Stimulated activated CD8-positive, alpha-beta memory T cell treated with anti-CD3 and anti-CD28 coated beads, Interleukin-15, amount 100 ng/mL, for 4 hours (primary cell): ENCODE measurements around the gene TANC1.

Experiments
- DNase-seq, 2 donors: peaks; one replicate each; pipeline ENCODE4 v3.0.0-alpha.2; 2020; ENCODE audit warnings: low read depth in 2 of 2

Gene TANC1

DNA sequence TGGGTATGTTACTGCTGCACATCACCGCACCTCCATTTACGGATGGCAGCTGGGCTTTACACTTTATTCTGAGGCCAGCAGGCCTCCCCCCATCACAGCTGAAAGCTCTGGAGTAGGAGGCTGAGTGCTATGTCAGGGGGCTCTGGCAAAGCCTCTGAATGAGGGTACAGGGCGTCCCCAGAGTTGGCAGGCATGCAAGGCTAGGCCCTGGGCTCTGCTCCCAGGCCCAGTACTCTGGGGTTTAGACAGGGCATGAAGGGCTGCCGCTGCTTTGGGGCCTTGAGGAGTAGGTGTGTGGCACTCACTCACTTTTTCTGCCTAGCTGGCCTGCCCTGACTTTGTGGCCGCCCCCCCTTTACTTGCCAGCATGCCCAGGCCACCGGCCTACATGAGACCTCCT lies 227.3 kb downstream of the TANC1 start:
- no peak for DNase-seq

DNA sequence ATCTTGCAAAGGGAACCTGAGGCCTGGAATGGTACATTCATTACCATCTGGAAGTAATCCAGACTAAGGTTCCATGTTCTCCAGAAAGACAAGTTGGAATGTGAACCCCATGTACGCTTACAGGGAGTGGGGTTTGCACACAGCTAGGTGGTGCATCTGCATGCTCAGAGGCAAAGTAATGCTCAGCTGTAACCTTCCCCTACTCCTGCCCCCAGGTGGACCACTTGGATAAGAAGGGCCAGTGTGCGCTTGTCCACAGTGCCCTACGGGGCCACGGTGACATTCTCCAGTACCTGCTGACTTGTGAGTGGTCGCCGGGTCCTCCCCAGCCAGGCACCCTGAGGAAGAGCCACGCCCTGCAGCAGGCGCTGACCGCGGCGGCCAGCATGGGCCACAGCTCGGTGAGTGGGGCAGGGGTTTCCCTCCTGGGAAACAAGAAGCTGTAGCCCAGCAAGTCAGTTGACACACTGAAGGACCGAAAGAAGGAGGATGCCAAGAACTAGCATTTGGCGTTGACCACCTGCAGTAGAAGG lies 228.0 kb downstream of the TANC1 start:
- no peak for DNase-seq

- no peak for DNase-seq
Measured at GRCh38 chr2:159199236-159199635, 230.8 kb downstream of the TANC1 start.

- DNase-seq, result no peak
Measured at GRCh38 chr2:159199761-159200465, 231.5 kb downstream of the TANC1 start.

DNA sequence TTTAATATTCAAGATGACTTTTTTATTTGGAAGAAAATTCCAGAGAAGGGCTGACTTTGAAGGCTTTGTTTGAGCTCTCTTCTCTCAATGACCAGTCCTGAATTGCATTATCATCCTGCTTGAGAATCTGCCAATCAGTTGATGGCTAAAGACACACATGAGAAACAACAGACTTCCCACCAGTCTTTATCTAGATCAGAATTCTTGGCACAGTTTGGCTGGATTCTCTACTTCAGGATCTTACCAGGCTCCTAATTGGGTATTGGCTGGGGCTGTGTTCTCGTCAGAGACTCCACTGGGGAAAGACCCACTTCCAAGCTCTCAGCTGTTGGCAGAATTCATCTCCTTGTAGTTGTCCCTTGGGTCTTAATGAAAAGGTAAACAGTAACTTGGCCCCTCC lies 232.1 kb downstream of the TANC1 start:
- no peak for DNase-seq

DNA sequence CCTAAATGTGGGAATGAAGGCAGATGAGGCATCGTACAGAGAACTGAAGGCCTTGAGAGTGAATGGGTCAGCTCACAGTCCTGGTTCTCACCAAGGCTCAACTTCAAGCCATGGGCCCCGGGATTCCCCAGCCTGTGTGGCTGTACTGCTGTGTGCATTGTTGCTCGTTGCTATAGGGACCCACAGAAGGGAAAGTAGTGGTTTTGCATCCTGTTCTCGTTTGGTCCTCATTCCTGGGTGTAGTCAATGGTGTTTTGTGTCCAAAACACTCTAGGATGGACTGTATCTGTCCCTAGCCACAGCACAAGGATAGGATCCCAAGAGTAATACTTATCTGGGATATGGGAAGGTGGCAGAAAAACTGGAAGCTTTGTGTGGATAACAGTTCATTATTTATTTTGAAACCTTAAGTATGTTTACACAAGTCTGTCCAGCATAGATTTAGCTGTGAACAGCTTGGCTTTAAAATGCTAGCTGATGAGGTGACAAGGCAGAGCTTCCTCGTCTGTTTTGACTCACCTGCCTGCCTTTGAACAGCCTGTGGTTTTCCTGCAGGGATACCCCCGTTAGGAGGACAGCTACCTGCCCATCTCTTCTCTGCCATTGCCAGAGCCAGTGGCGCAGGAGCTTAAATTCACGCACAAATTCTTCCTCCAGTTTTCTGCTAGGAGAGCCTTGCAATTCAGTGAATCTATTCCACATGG lies 233.1 kb downstream of the TANC1 start:
- DNase-seq, result no peak

DNA sequence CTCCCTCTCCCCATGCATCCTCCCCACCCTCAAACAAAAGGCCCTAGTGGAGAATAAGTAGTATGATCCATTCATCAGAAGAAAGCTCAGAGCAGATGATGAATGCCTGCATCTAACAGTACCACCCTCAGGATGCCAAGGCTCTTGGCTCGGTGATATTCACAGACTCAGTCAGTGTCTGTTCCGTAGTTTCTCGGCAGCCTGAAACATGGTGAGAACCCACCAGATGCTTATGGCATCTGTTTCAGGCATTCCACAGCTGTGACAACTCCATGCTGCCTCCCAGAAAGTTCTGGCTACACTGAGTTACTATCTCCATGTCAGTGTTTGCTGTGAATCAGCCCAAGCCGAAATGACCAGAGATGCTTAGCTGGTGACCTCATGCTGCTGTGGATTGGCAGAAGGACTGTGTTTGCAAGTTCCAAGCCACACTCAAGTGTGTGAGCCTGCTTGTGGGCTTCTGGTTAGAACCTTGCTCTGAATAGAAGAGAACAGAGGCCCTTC lies 234.2 kb downstream of the TANC1 start:
- DNase-seq, result no peak

DNA sequence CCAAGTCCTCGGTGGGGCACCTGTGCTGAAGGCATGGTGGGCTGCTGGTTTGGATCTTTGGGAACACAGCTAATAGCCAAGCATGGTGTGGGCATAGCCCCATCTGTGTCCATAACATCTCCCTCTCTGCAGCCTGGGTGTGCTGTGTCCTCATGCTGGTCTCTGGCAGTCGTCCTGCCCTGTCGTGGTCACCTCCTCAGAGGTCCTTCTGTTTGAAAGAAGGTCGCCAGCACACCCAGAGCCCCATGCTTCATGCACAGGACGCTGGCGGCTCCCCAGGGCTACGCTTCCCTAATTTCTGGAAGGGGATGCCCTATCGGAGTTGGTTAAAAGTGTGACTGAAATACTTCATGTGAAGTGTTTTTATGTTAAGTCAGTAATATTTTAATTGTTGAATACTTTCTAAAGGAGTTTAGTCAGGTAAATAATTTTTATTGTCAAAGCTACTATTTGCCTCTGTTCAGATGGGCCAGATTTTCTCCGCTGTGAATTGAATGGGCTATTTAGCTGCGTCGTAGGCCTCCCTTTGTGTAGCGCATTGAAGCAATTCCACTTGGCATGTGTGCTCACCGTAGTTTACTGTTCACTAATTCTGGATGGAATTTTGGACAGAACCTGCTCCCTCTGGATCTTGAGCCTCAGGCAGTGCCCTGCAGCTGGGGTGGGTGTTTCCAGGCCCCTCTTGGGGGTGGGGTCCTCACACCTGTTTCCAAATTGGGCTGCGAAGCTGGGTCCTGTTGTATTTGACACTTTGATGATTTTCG lies 236.1 kb downstream of the TANC1 start:
- no peak for DNase-seq

- DNase-seq, result no peak
Measured at GRCh38 chr2:159206736-159207380, 238.4 kb downstream of the TANC1 start.

DNA sequence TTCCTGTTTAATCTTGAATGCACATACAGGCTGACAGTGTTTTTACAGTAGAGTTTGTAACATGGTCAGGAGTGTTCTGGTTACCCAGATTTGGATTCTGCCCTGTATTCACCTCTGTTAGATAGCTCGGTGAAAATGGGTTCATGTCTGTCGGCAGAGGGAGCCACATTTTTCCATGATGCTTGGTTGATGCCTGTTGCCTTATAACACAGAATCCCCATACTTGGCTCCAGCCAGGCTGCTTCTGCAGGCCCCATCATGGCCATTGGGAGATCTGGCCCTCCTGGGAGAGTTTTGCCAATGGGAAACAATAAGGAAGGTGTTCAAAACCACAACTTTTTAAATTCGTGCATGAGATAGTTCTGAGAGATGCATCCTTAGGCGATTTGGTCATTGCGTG lies 240.0 kb downstream of the TANC1 start:
- no peak for DNase-seq

DNA sequence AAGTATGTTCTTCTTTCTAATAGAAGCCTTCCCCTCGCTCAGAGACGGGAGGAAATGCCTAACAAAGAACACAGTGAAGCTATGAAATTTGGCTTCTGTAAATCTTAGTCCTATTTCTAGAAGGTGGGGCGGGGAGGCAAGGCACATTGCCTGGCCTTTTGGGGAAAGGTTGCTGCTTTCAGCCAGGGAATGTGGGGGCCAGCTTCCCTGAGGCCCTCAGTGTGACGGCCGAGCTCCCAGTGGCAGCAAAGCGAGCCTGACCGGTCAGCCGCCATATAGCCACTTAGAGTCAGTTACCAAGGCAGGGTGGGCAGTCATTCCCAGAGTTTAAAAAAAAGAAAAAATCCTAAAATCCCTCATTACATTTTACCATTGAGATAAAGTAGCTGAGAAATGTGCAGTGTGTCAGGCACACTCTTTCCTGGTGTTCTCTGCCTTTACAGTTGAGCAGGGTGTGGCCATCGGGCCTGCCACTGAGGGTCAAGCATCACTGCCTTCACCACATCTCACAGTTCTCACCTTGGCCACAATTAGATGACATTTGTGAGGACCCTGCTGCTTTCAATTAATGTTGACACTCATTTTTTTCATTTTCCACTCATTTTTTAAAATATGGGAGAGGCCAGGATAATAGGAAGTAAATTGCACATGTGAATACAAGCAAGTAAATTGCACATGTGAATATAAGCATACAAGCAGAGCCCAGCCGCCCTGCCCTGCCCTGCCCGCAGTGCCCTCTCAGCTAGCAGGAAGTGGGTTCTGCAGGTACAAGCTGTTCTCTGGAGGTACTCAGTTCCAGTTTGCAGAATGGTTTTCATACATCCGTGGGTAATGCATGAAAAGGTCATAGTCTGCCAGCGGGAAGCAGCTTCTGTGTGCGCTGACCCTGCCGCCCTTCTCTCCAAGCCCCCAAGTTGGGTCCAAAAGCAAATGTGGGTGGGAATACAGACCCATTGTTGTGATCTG lies 241.2 kb downstream of the TANC1 start:
- DNase-seq, result peak in 1 of 2 donors; percentile 19

GRCh38 chr2:159211447-159212396 lies 243.3 kb downstream of the TANC1 start:
- no peak for DNase-seq

GRCh38 chr2:159213296-159213695 lies 244.9 kb downstream of the TANC1 start:
- DNase-seq, result no peak

DNA sequence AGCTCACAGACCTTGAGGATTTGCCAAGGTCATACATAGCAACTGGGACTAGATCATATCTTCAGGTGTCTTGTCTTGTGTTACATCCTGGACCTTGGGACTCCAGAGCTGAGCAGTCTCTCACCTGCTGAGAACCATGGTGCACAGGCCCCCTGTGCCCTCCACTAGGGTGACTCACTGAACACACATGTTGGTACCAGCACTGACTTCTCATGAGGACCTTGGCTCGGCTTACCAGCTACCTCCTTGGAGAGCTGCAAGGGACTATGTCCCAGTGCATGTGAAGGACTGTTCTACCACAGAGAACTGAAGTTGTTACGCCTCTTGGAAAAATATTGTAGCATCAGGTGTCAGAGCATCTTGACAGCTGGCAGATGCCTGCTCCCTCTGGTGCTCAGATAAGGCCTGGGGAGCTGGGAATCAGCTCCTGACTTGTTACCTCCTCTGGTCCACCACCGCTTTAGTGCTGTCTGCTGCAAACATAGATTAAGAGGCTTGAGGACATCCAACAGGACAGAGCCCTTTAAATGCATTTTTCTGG lies 246.0 kb downstream of the TANC1 start:
- no peak for DNase-seq

- no peak for DNase-seq
Measured at GRCh38 chr2:159215116-159215515, 246.7 kb downstream of the TANC1 start.

GRCh38 chr2:159217676-159218075 lies 249.2 kb downstream of the TANC1 start:
- no peak for DNase-seq

DNA sequence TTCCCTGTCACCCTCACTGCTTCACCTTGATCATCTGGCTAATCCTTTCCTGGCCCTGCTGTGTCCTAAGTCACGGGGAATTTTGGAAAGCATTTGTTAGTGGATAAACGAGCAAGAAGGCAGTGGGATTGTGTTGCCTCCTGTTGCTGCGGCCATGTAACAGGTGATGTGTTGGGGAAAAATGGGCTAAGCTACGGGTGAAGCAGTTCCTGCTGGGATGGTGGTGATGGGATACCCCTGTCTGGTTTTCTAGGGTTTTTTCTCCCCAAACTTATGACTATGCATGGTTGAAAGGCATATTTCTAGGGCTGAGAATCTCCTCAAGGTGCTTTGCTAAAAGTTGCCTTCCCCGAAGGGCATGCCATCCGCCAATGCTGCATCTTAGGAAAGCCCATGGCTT lies 249.9 kb downstream of the TANC1 start:
- DNase-seq, result no peak

DNA sequence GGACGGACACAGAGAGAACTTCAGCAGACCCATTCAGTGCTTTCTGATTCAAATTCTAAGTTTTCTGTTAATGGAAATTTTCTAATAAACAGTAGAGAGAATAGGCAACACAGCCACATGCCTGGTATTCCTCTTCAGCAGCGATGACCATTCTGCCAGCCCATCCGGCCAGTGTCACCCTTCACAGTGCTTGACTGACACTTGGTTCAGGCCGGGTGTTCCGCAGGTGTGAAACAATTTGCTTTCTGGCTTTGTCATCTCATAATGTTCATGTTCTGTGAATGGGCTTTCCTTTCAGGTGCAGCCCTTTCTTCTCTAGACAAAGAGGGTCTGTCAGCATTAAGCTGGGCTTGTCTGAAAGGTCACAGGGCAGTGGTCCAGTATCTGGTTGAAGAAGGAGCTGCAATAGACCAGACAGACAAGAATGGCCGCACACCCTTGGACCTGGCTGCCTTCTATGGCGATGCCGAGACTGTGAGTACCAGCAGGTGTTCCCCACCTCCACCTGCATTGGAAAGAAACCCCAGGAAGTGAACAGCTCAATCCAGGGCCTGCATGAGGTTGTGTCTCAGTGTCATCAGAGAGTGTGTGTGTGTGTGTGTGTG lies 251.1 kb downstream of the TANC1 start:
- DNase-seq, result no peak
